RWPE2 (cell line): Measurements from ENCODE around the gene DIPK1A.

ENCODE experiments used
- ATAC-seq: fragments of 200-7000 bp; cut with Tn5 transposase; 3 replicates; pipeline ENCODE4 v1.9.1; 2021; ENCODE audit warnings: low read depth
- DNase-seq: peaks from one replicate; pipeline ENCODE4 v3.0.0-alpha.2; 2020; ENCODE audit warnings: low spot score
- H3K27ac ChIP-seq: fragments of 450-650 bp; 2 replicates; pipeline ENCODE4 v1.5.1; 2017; ENCODE audit warnings: mild to moderate bottlenecking; ENCODE audit not compliant: poor library complexity, severe bottlenecking
- H3K27me3 ChIP-seq: fragments of 250-450 bp; sonication (Bioruptor Pico); 2 replicates; pipeline ENCODE4 v1.5.1; 2021; ENCODE audit warnings: mild to moderate bottlenecking, moderate library complexity; ENCODE audit not compliant: insufficient read depth, poor library complexity, severe bottlenecking
- H3K36me3 ChIP-seq: fragments of 250-450 bp; sonication (Bioruptor Pico); 2 replicates; pipeline ENCODE4 v1.5.1; 2020; ENCODE audit warnings: low read depth, mild to moderate bottlenecking, moderate library complexity
- H3K4me1 ChIP-seq: fragments of 250-450 bp; sonication (Bioruptor Pico); 2 replicates; pipeline ENCODE4 v1.5.1; 2021; ENCODE audit warnings: mild to moderate bottlenecking, moderate library complexity; ENCODE audit not compliant: insufficient read depth, poor library complexity, severe bottlenecking
- H3K4me3 ChIP-seq: fragments of 250-450 bp; sonication (Bioruptor Pico); 2 replicates; pipeline ENCODE4 v1.5.1; 2021; ENCODE audit warnings: mild to moderate bottlenecking, moderate library complexity; ENCODE audit not compliant: severe bottlenecking
- H3K9me3 ChIP-seq: fragments of 250-450 bp; sonication (Bioruptor Pico); 2 replicates; pipeline ENCODE4 v1.5.1; 2021; ENCODE audit warnings: mild to moderate bottlenecking, moderate library complexity; ENCODE audit not compliant: severe bottlenecking
- TF ChIP-seq, protein P1 (sequence below): fragments of 450-650 bp; IDR thresholded peaks from one replicate; pipeline ENCODE4 v1.5.1; 2017; ENCODE audit warnings: mild to moderate bottlenecking, moderate library complexity; ENCODE audit not compliant: poor library complexity, severe bottlenecking

DIPK1A gene

DNA sequence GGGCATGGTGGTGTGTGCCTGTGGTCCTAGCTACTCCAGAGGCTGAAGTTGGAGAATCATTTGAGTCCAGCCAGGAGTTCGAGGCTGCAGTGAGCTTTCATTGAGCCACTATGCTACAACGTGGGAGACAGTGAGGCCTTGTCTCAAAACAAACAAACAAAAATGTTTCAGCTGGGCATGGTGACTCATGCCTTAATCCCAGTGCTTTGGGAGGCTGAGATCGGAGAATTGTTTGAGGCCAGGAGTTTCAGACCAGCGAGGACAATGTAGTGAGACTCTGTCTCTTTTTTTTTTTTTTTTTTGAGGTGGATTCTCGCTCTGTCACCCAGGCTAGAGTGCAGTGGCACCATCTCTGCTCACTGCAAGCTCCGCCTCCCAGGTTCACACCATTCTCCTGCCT, 134.5 kb downstream of the DIPK1A start:
- Histone ChIP-seq H3K36me3 (no peaks in the 10 kb centered on the region), H3K9me3 (no peaks in the 10 kb centered on the region), H3K27me3 (no peaks in the 10 kb centered on the region), H3K4me1 (no peaks in the 10 kb centered on the region), H3K4me3 (no peak overlapping the region), H3K27ac (no peak overlapping the region)
- ATAC-seq (no peak), DNase-seq (no peak)
- TF ChIP-seq, protein P1, sequence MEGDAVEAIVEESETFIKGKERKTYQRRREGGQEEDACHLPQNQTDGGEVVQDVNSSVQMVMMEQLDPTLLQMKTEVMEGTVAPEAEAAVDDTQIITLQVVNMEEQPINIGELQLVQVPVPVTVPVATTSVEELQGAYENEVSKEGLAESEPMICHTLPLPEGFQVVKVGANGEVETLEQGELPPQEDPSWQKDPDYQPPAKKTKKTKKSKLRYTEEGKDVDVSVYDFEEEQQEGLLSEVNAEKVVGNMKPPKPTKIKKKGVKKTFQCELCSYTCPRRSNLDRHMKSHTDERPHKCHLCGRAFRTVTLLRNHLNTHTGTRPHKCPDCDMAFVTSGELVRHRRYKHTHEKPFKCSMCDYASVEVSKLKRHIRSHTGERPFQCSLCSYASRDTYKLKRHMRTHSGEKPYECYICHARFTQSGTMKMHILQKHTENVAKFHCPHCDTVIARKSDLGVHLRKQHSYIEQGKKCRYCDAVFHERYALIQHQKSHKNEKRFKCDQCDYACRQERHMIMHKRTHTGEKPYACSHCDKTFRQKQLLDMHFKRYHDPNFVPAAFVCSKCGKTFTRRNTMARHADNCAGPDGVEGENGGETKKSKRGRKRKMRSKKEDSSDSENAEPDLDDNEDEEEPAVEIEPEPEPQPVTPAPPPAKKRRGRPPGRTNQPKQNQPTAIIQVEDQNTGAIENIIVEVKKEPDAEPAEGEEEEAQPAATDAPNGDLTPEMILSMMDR: no peak

DNA sequence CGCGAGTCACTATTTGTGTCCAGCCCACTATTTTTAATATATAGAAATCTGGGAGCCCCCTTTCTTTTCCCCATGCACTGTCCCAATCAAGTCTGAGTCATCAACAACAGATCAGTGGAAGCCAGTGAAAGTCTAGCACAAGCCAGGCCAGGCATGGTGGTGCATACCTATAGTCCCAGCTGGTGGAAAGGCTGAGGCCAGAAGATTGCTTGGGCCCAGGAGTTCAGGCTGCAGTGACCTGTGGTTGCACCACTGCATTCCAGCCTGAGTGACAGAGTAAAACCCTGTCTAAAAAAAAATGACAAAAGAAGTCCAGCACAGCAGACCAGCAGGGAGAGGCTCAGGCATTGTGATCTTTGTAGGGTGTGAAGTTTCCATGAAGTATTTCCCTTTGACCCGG, 138.4 kb downstream of the DIPK1A start:
- Histone ChIP-seq H3K4me1 (no peaks in the 10 kb centered on the region), H3K27ac (no peak overlapping the region), H3K9me3 (no peaks in the 10 kb centered on the region), H3K4me3 (no peak overlapping the region), H3K36me3 (no peaks in the 10 kb centered on the region), H3K27me3 (no peaks in the 10 kb centered on the region)
- ATAC-seq (no peak), DNase-seq (no peak)
- TF ChIP-seq, protein P1: no peak

DNA sequence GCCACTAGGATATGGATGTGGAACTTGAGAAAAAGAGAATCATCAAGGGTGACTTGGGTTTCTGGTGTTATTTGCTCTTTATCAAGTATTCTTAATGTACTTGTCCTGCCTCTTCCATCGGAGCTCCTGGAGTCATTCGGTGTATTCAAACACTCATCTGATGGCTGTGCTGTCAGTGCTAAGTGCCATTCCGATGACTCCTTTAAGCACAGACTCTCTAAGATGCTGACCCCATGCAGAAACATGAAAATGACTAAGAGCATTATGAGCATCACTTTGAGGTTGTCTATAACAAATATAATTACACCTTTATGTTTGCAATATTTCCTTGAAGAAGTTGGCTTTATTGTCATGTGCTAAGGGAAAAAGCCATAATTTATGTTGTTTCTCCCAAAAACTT, 140.7 kb downstream of the DIPK1A start:
- TF ChIP-seq, protein P1: no peak
- Histone ChIP-seq H3K9me3 (no peaks in the 10 kb centered on the region), H3K4me1 (no peaks in the 10 kb centered on the region), H3K4me3 (no peak overlapping the region), H3K27ac (no peak overlapping the region), H3K27me3 (no peaks in the 10 kb centered on the region), H3K36me3 (no peaks in the 10 kb centered on the region)
- DNase-seq (no peak), ATAC-seq (peak; percentile 36; the same call in 1 of the 3 replicates)

DNA sequence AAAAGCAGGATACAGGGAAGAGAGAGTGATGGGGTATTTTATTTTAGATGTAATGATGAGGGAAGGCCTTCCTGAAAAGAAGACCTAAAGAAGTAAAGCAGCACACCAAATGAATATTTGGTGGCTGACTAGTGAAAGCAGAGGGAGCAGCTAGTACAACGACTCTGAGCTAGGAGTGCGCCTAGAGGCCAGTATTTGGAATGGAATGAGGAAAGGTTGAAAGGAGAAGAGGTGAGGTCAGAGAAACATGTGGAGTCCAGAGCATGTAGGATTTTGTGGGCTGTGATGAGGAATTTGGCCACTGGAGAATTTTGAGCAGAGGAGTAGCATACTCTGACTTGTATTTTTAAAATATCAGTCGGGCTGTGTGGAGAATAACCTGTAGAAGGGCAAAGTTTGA, 141.2 kb downstream of the DIPK1A start:
- Histone ChIP-seq H3K4me3 (no peak overlapping the region), H3K27me3 (no peaks in the 10 kb centered on the region), H3K27ac (no peak overlapping the region), H3K9me3 (no peaks in the 10 kb centered on the region), H3K4me1 (no peaks in the 10 kb centered on the region), H3K36me3 (no peaks in the 10 kb centered on the region)
- ATAC-seq (peak; percentile 66; the same call in 2 of the 3 replicates), DNase-seq (no peak)
- TF ChIP-seq, protein P1: no peak

DNA sequence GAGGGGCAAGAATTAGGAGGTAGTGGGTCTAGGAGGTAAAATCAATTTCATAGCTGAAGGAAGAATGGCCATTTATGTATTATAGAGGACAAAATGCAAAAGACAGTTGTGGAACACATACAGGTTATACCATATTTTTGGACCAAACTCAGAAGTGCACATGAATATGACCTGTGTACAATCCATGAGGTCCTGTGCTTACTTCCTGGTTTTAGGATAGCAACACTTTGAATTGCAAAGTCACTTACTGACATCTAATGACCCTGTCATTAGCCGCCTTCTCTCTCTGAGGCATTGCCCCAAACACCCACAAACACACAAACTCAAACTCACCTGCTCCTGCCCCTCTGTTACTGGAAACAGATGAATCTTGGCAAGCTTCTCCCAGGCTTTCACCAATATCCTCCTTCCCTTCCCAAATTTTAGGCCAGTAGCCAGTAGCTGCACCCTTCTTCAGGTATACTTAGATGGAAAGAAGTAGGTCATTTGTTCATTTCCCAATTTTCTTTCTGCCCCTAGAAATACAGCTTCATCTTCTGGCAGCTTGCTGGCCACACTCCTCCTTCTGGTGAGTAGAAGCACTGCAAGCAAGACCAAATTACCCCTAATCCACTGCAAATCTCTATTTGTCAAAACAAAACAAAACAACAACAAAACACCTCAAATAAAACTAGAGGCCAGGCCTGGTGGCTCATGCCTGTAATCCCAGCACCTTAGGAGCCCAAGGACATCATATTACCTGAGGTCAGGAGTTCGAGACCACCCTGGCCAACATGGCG, 143.1 kb downstream of the DIPK1A start:
- no peak for DNase-seq
- Histone ChIP-seq H3K4me3 (no peak overlapping the region), H3K27me3 (no peaks in the 10 kb centered on the region), H3K36me3 (no peaks in the 10 kb centered on the region), H3K4me1 (no peaks in the 10 kb centered on the region), H3K9me3 (no peaks in the 10 kb centered on the region), H3K27ac (no peak overlapping the region)
- ATAC-seq: no peak
- TF ChIP-seq, protein P1: peak; percentile 69
